Measurements from ENCODE around the gene CIPC.

GRCh38 chr14:77125823-77126325 lies 27.8 kb downstream of the CIPC start:
- TF ChIP-seq, protein P1, sequence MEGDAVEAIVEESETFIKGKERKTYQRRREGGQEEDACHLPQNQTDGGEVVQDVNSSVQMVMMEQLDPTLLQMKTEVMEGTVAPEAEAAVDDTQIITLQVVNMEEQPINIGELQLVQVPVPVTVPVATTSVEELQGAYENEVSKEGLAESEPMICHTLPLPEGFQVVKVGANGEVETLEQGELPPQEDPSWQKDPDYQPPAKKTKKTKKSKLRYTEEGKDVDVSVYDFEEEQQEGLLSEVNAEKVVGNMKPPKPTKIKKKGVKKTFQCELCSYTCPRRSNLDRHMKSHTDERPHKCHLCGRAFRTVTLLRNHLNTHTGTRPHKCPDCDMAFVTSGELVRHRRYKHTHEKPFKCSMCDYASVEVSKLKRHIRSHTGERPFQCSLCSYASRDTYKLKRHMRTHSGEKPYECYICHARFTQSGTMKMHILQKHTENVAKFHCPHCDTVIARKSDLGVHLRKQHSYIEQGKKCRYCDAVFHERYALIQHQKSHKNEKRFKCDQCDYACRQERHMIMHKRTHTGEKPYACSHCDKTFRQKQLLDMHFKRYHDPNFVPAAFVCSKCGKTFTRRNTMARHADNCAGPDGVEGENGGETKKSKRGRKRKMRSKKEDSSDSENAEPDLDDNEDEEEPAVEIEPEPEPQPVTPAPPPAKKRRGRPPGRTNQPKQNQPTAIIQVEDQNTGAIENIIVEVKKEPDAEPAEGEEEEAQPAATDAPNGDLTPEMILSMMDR (IDR thresholded peaks at IDR 0.05; ENCODE audit: insufficient read depth, low read length) = no peak
- TF ChIP-seq GABPA (IDR thresholded peaks at IDR 0.05; ENCODE audit: low read depth) (no peak), POLR2AphosphoS5 (IDR thresholded peaks at IDR 0.05; ENCODE audit: low read depth) (no peak)

Measured in HL-60 (cell line).